Fibroblast of the aortic adventitia (primary cell): ENCODE data around the gene CCDC71. TPM values are rescaled to one million over a fixed set of nuclear protein-coding genes. Genes with fewer than 3 reads are reported as not detected.

Source experiments
- DNase-seq: peaks from one replicate; pipeline ENCODE4 v3.0.0-alpha.2; 2010; ENCODE audit warnings: low read depth
- H3K4me3 ChIP-seq: 2 replicates; pipeline ENCODE4 v1.5.1; 2011; ENCODE audit warnings: low read depth, mild to moderate bottlenecking, control low read depth, low read length, moderate library complexity
- CTCF ChIP-seq: IDR thresholded peaks from 2 replicates; pipeline ENCODE4 v1.5.1; 2011; ENCODE audit warnings: mild to moderate bottlenecking, low read length, control low read depth, inconsistent platforms; ENCODE audit not compliant: insufficient read depth
- total RNA-seq: library from RNA; depleted of rRNA; stranded (reverse); fragments of >200 nt; gene quantifications from 2 replicates; pipeline ENCODE4 v1.2.3, GENCODE V29; 2012; ENCODE audit warnings: low replicate concordance

The CCDC71 gene
- total RNA-seq, result 14.8 and 22.7 TPM in 2 replicates

- DNase-seq, result peak; percentile 62
- H3K4me3 ChIP-seq, result peak within 1 kb of the TSS; percentile 95
- TF ChIP-seq CTCF, result no peak
Measured at GRCh38 chr3:49165771-49166751, at the start of gene CCDC71. CCDC71 (minus strand) TSS chr3:49166331; CDS start chr3:49164208, 2,123 bp downstream.

GRCh38 chr3:49213998-49214397 lies 47.9 kb upstream of the CCDC71 start:
- no peak for TF ChIP-seq CTCF

GRCh38 chr3:49213541-49213943 lies 47.4 kb upstream of the CCDC71 start:
- no peak for TF ChIP-seq CTCF
- DNase-seq, result no peak
- no peak overlapping the region for H3K4me3 ChIP-seq

More at GRCh38 chr3:49213998-49214397, 47.9 kb upstream of the CCDC71 start:
- DNase-seq, result no peak
- no peak overlapping the region for H3K4me3 ChIP-seq

GRCh38 chr3:49199900-49200281 lies 33.8 kb upstream of the CCDC71 start:
- DNase-seq, result no peak
- peak overlapping the region; percentile 50 for H3K4me3 ChIP-seq
- TF ChIP-seq CTCF, result no peak

GRCh38 chr3:49199239-49199899 lies 33.2 kb upstream of the CCDC71 start:
- peak overlapping the region; percentile 50 for H3K4me3 ChIP-seq
- TF ChIP-seq CTCF, result no peak
- DNase-seq, result peak; percentile 64

GRCh38 chr3:49198611-49199230 lies 32.6 kb upstream of the CCDC71 start:
- DNase-seq, result no peak
- peak overlapping the region; percentile 41 for H3K4me3 ChIP-seq
- TF ChIP-seq CTCF, result no peak
